GM12878 (cell line): ENCODE data around the gene NUDT16. TPM values are rescaled to one million over a fixed set of nuclear protein-coding genes. Genes with fewer than 3 reads are reported as not detected.

Source experiments
- ATAC-seq: fragments of 200-7000 bp; cut with Tn5 transposase; 3 replicates; pipeline ENCODE4 v1.9.1; 2020; ENCODE audit warnings: mild to moderate bottlenecking, moderate library complexity
- Bru-seq: library from RNA; stranded (reverse); fragments of 400-500 nt; gene quantifications from one replicate; lab custom pipeline; 2021; lab: Mats Ljungman, UMichigan
- BruChase-seq, 2 experiments: library from RNA; stranded (reverse); fragments of 400-500 nt; gene quantifications; one replicate each; lab custom pipeline; 2021; lab: Mats Ljungman, UMichigan
- BruUV-seq: library from RNA; stranded (reverse); fragments of 400-500 nt; replicated peaks from 2 replicates; lab custom pipeline; 2021; lab: Mats Ljungman, UMichigan
- CTCF ChIA-PET: fragments of 300-600 bp; sonication (Branson Sonifier 250); formaldehyde crosslinking; extraction: SDS; loops from one replicate; lab custom pipeline; 2021; ENCODE audit warnings: inconsistent platforms; lab: Yijun Ruan, JAX
- POLR2A ChIA-PET: fragments of 350-600 bp; formaldehyde crosslinking; extraction: SDS; loops from one replicate; lab custom pipeline; 2021; ENCODE audit warnings: inconsistent platforms; lab: Charles Lee
- RAD21 ChIA-PET: fragments of 300-600 bp; sonication (Branson Sonifier 250); formaldehyde crosslinking; loops from one replicate; lab custom pipeline; 2023; ENCODE audit warnings: antibody characterized with exemption; ENCODE audit not compliant: unreplicated experiment; lab: Charles Lee
- SMC1A ChIA-PET: fragments of 300-600 bp; sonication (Branson Sonifier 250); formaldehyde crosslinking; loops from one replicate; lab custom pipeline; 2023; ENCODE audit not compliant: unreplicated experiment, uncharacterized antibody; lab: Charles Lee
- DNase-seq: peaks from one replicate; pipeline ENCODE4 v3.0.0-alpha.2; 2011; ENCODE audit warnings: low read depth, low spot score
- FAIRE-seq: peaks from 3 replicates; lab custom pipeline; 2011; peaks lifted over from hg19 to GRCh38; lab: Jason Lieb, UNC
- H2AFZ ChIP-seq: 2 replicates; pipeline ENCODE4 v1.6.0; 2011; ENCODE audit warnings: low read depth, low read length, control low read depth; ENCODE audit not compliant: control insufficient read depth
- H3K27ac ChIP-seq: 2 replicates; pipeline ENCODE4 v1.5.1; 2011; ENCODE audit warnings: control low read depth; ENCODE audit not compliant: control insufficient read depth, insufficient read depth
- H3K27me3 ChIP-seq, 2 experiments: replicated peaks in 1 of 2; 2 replicates each; pipeline versions ENCODE4 v1.6.0 to v1.6.1; 2011; ENCODE audit warnings: low read length in 1 of 2; ENCODE audit not compliant: control insufficient read depth in 2 of 2, insufficient read depth in 2 of 2
- H3K36me3 ChIP-seq, 2 experiments: 2 replicates each; pipeline ENCODE4 v1.5.1; 2011; ENCODE audit warnings: low read length in 1 of 2; ENCODE audit not compliant: control insufficient read depth in 2 of 2, insufficient read depth in 2 of 2
- H3K4me1 ChIP-seq: 2 replicates; pipeline ENCODE4 v1.6.1; 2011; ENCODE audit warnings: mild to moderate bottlenecking, low read length, moderate library complexity, mixed read lengths; ENCODE audit not compliant: control insufficient read depth, insufficient read depth
- H3K4me2 ChIP-seq: 2 replicates; pipeline ENCODE4 v1.6.0; 2011; ENCODE audit warnings: control low read depth; ENCODE audit not compliant: control insufficient read depth, insufficient read depth
- H3K4me3 ChIP-seq: fragments of 200-600 bp; sonication (generic); 2 replicates; pipeline ENCODE4 v1.5.1; 2016
- H3K79me2 ChIP-seq: 2 replicates; pipeline ENCODE4 v1.6.0; 2011; ENCODE audit warnings: low read length; ENCODE audit not compliant: control insufficient read depth, insufficient read depth
- H3K9ac ChIP-seq: 2 replicates; pipeline ENCODE4 v1.8.0; 2011; ENCODE audit warnings: low read length, control low read depth, mixed read lengths; ENCODE audit not compliant: control insufficient read depth, insufficient read depth
- H3K9me3 ChIP-seq: replicated peaks from 3 replicates; pipeline ENCODE4 v1.5.1; 2011; ENCODE audit warnings: mild to moderate bottlenecking, low read length; ENCODE audit not compliant: control insufficient read depth, insufficient read depth
- H4K20me1 ChIP-seq: 2 replicates; pipeline ENCODE4 v1.6.0; 2011; ENCODE audit not compliant: control insufficient read depth, insufficient read depth
- ATF2 ChIP-seq: IDR thresholded peaks from 2 replicates; pipeline ENCODE4 v1.6.1; 2012; ENCODE audit warnings: low read length, inconsistent platforms
- BCL11A ChIP-seq: IDR thresholded peaks from 2 replicates; pipeline ENCODE4 v1.6.1; 2011; ENCODE audit warnings: low read depth, low read length
- BMI1 ChIP-seq: fragments of 450-650 bp; IDR thresholded peaks from 2 replicates; pipeline ENCODE4 v1.6.1; 2016; ENCODE audit warnings: mild to moderate bottlenecking, moderate library complexity, borderline replicate concordance
- CREM ChIP-seq: IDR thresholded peaks from 2 replicates; pipeline ENCODE4 v1.6.1; 2014; ENCODE audit warnings: antibody characterized with exemption, low read depth
- HDAC6 ChIP-seq: fragments of 200-600 bp; sonication (generic); IDR thresholded peaks from one replicate; pipeline ENCODE4 v1.8.0; 2017; ENCODE audit warnings: antibody characterized with exemption; ENCODE audit not compliant: unreplicated experiment
- HDGF ChIP-seq: fragments of 450-650 bp; IDR thresholded peaks from 2 replicates; pipeline ENCODE4 v1.6.1; 2016; ENCODE audit warnings: antibody characterized with exemption
- IRF4 ChIP-seq: IDR thresholded peaks from 2 replicates; pipeline ENCODE4 v1.6.1; 2011; ENCODE audit warnings: low read depth, low read length
- JUND ChIP-seq: IDR thresholded peaks from 2 replicates; pipeline ENCODE4 v1.6.1; 2012; ENCODE audit warnings: low read depth, mild to moderate bottlenecking, low read length, improper control_type of control experiment, moderate library complexity
- LARP7 ChIP-seq: fragments of 450-650 bp; IDR thresholded peaks from 2 replicates; pipeline ENCODE4 v1.6.1; 2017; ENCODE audit warnings: mild to moderate bottlenecking
- NBN ChIP-seq: fragments of 450-650 bp; IDR thresholded peaks from 2 replicates; pipeline ENCODE4 v1.6.1; 2016
- NR2F1 ChIP-seq: fragments of 450-650 bp; conservative IDR thresholded peaks from 2 replicates; pipeline ENCODE4 v1.6.1; 2017; ENCODE audit warnings: mild to moderate bottlenecking
- POLR2A ChIP-seq: IDR thresholded peaks from 2 replicates; pipeline ENCODE4 v1.6.1; 2011; ENCODE audit warnings: low read depth, mild to moderate bottlenecking, low read length
- SP1 ChIP-seq: IDR thresholded peaks from one replicate; pipeline ENCODE4 v1.6.1; 2011; ENCODE audit warnings: low read depth, low read length
- TAF1 ChIP-seq: IDR thresholded peaks from 2 replicates; pipeline ENCODE4 v1.6.1; 2011; ENCODE audit warnings: mild to moderate bottlenecking, low read depth, low read length, borderline replicate concordance
- ZNF207 ChIP-seq: fragments of 450-650 bp; IDR thresholded peaks from 2 replicates; pipeline ENCODE4 v1.6.1; 2014; ENCODE audit warnings: antibody characterized with exemption, mild to moderate bottlenecking, borderline replicate concordance
- WGBS: methylation state at CpG from one replicate; pipeline ENCODE4 v1.1.6; 2016; ENCODE audit warnings: low lambda C conversion rate; ENCODE audit not compliant: insufficient replicate concordance, insufficient coverage; ENCODE audit errors: missing lambda C conversion rate; 5-methylcytosine and 5-hydroxymethylcytosine counted together
- in situ Hi-C: fragments of 300-500 bp; cut with MboI; formaldehyde crosslinking; loops from 9 replicates; pipeline ENCODE4 v1.14.3; 2018; ENCODE audit warnings: mixed read lengths
- intact Hi-C: fragments of 100-400 bp; cut with micrococcal nuclease; formaldehyde crosslinking; loops from one replicate; pipeline ENCODE4 v1.14.2; 2022; ENCODE audit not compliant: unreplicated experiment
- long read RNA-seq, 2 experiments: library from polyadenylated mRNA; unstranded; transcript quantifications; one replicate each; pipeline ENCODE4 v2.0.0, GENCODE V29; 2019 to 2020
- polyA minus RNA-seq, 3 experiments: library from RNA; depleted of rRNA, polyadenylated mRNA; stranded (reverse); fragments of >200 nt; gene quantifications; 2 replicates each; pipeline ENCODE4 v1.2.3, GENCODE V29; 2011
- polyA plus RNA-seq, 11 experiments: library from polyadenylated mRNA; depleted of rRNA in 4 of 11; unstranded in 6 of 11; stranded (reverse) in 5 of 11; fragments of >200 nt; fragmentation: Nextera tagmentation in 4 of 11; fragmentation: Illumina TruSeq in 1 of 11; extraction: Ambion mirVana in 4 of 11; extraction: Trizol in 1 of 11; gene quantifications; 1 replicate in 1 of 11; 2 replicates in 10 of 11; pipeline versions ENCODE4 v1.2.1 to v1.2.3, GENCODE V29; 2011 to 2016; ENCODE audit warnings: inconsistent platforms in 2 of 11, missing spikeins in 2 of 11, low read depth in 1 of 11
- total RNA-seq, 4 experiments: library from RNA; depleted of rRNA in 3 of 4; stranded (reverse); fragments of >200 nt in 3 of 4; fragmentation: Illumina TruSeq in 1 of 4; extraction: Trizol in 1 of 4; gene quantifications; 2 replicates each; pipeline versions ENCODE4 v1.2.1 to v1.2.3, GENCODE V29; 2013 to 2021

Gene NUDT16
- total RNA-seq (2013; cell fraction: nucleolus; rRNA removed) = 12.3 and 13.2 TPM in 2 replicates
- total RNA-seq (2014; rRNA removed) (10.1 TPM in 2 replicates), total RNA-seq (2014; rRNA removed; fragmentation: Illumina TruSeq; extraction: Trizol) (10.3 and 10.7 TPM in 2 replicates), total RNA-seq (2021) (13.7 and 16.1 TPM in 2 replicates), polyA plus RNA-seq (2011; rRNA removed) (8.5 and 8.7 TPM in 2 replicates), polyA plus RNA-seq (2014; fragmentation: Illumina TruSeq; extraction: Trizol) (13.0 and 15.8 TPM in 2 replicates), polyA plus RNA-seq (2014; fragmentation: Nextera tagmentation; extraction: Ambion mirVana) (1 to 10 TPM; 1.4 to 3.2 TPM), polyA plus RNA-seq (2014; rRNA removed) (16.6 TPM in 2 replicates), polyA plus RNA-seq (2016; fragmentation: Nextera tagmentation; extraction: Ambion mirVana) (10 to 100 TPM in 1 of 2 experiments, 1 to 10 TPM in 1; 9.7 to 15.3 TPM), polyA minus RNA-seq (2011; rRNA and poly(A)+ RNA removed) (6.1 and 8.7 TPM in 2 replicates), Bru-seq, nascent RNA (percentile 87 among the genes with signal in this experiment), BruChase-seq, experiment 1, labeled RNA remaining after a 6-hour chase (percentile 89 among the genes with signal in this experiment), BruChase-seq, experiment 2, labeled RNA remaining after a 2-hour chase (percentile 88 among the genes with signal in this experiment)
- polyA plus RNA-seq (2011; ENCODE audit: low read depth) = 7.0 TPM
- polyA plus RNA-seq (2011; cell fraction: cytosol; rRNA removed) = 7.3 and 7.6 TPM in 2 replicates
- polyA plus RNA-seq (2011; cell fraction: nucleus; rRNA removed) = 9.2 and 10.0 TPM in 2 replicates
- 9.0 and 10.5 TPM in 2 replicates for polyA plus RNA-seq (2012)
- polyA minus RNA-seq (2011; cell fraction: cytosol; rRNA and poly(A)+ RNA removed) = 2.9 and 4.6 TPM in 2 replicates
- 9.4 and 11.3 TPM in 2 replicates for polyA minus RNA-seq (2011; cell fraction: nucleus; rRNA and poly(A)+ RNA removed)
- long read RNA-seq, experiment 1, full-length matches to known transcripts = 4 of 5 reads
- long read RNA-seq, experiment 1, partial matches to known transcripts = 1 of 5 reads
- long read RNA-seq, experiment 1, other reads (novel, unspliced or antisense) = 0 of 5 reads
- long read RNA-seq, experiment 2, full-length matches to known transcripts = 14 of 23 reads
- long read RNA-seq, experiment 2, partial matches to known transcripts = 0 of 23 reads
- long read RNA-seq, experiment 2, other reads (novel, unspliced or antisense) = 9 of 23 reads

- peak within 1 kb of the TSS; percentile 90 for H3K4me3 ChIP-seq
- TF ChIP-seq JUND (0 out of 2 replicates have a peak, but pooled peaks have one; percentile 14), LARP7 (peak; percentile 77), HDAC6 (no peak), HDGF (peak; percentile 87; the same call in 1 of the 2 replicates), BMI1 (no peak), NBN (no peak; the same call in 1 of the 2 replicates), TAF1 (0 out of 2 replicates have a peak, but pooled peaks have one; percentile 29), ATF2 (no peak), SP1 (peak; percentile 97), IRF4 (no peak), POLR2A (peak; percentile 98), CREM (no peak), BCL11A (no peak), NR2F1 (no peak), ZNF207 (peak; percentile 32; the same call in 1 of the 2 replicates)
Observed at GRCh38 chr3:131381445-131382291, at the start of gene NUDT16. TSS of gene NUDT16 (plus strand) at chr3:131381774. CDS start at chr3:131381805, 31 bp downstream.

More at GRCh38 chr3:131381445-131382291, at the start of gene NUDT16:
- RAD21 ChIA-PET = interaction anchor here (0.6 to 1.4 kb wide), 5 partner anchors 21 to 476 kb away, joined by 3 read pairs; no protein-coding TSS in a partner anchor
- POLR2A ChIA-PET = interaction anchor here (0.6 to 1.9 kb wide), 5 partner anchors 8 to 56 kb away, joined by 3 to 7 read pairs (median 4); no protein-coding TSS in a partner anchor
- Histone ChIP-seq H3K4me1 (peaks cover 7% of the 10 kb centered on the region; the same call in 1 of the 2 replicates), H4K20me1 (no peaks in the 10 kb centered on the region), H3K9ac (peak within 1 kb of the TSS; percentile 75), H2AFZ (peak within 1 kb of the TSS; percentile 74), H3K27me3 (no peaks in the 10 kb centered on the region), H3K27ac (peak within 1 kb of the TSS; percentile 69), H3K9me3 (no peaks in the 10 kb centered on the region), H3K4me2 (peak within 1 kb of the TSS; percentile 97), H3K36me3 (no peaks in the 10 kb centered on the region; a peak in 1 of 4 replicates), H3K79me2 (peaks cover 7% of the 10 kb centered on the region)
- intact Hi-C loops = loop anchor here (5.0 kb wide), 1 partner anchor 354 kb away; the partner anchor contains the start of genes ASTE1 and NEK11
- peak; percentile 91 for DNase-seq
- SMC1A ChIA-PET = interaction anchor here (0.9 to 1.3 kb wide), 2 partner anchors 414 to 488 kb away, joined by 3 read pairs; no protein-coding TSS in a partner anchor
- CTCF ChIA-PET = interaction anchor here (0.5 to 1.5 kb wide), 5 partner anchors 162 to 631 kb away, joined by 3 to 4 read pairs (median 3); no protein-coding TSS in a partner anchor
- peak; percentile 98 for ATAC-seq
- under 1% methylated on average over 71 of the region's 73 CpGs for WGBS
- no TSS peak for BruUV-seq
- peak; percentile 97 for FAIRE-seq
- in situ Hi-C loops = no loop called here
